ENCODE measurements around the gene RBL1. TPM values are rescaled to one million over a fixed set of nuclear protein-coding genes. Genes with fewer than 3 reads are reported as not detected.

Gene RBL1
- total RNA-seq, 1 donor from 2014 or later = 4.9 TPM

- Mint-ChIP-seq H3K27ac (ENCODE audit: unreplicated experiment) (peak overlapping the region; percentile 97), H3K9me3 (ENCODE audit: unreplicated experiment) (peaks cover 5% of the 10 kb centered on the region), H3K36me3 (ENCODE audit: unreplicated experiment) (no peaks in the 10 kb centered on the region), H3K27me3 (ENCODE audit: unreplicated experiment) (no peaks in the 10 kb centered on the region), H3K4me1 (ENCODE audit: low read depth, unreplicated experiment) (peaks cover 1% of the 10 kb centered on the region), H3K4me3 (ENCODE audit: unreplicated experiment) (peak overlapping the region; percentile 99)
- no peak for DNase-seq
- no peak for TF ChIP-seq CTCF (IDR thresholded peaks at IDR 0.05; ENCODE audit: partially characterized antibody, unreplicated experiment)
Measured at GRCh38 chr20:37096415-37097041, 731 bp upstream of the RBL1 start.

GRCh38 chr20:37095108-37095598, 644 bp downstream of the RBL1 start:
- no peak for TF ChIP-seq CTCF (IDR thresholded peaks at IDR 0.05; ENCODE audit: partially characterized antibody, unreplicated experiment)
- no peak for DNase-seq
- no peaks in the 10 kb centered on the region for H3K27me3 Mint-ChIP-seq (ENCODE audit: unreplicated experiment)
- H3K4me1 Mint-ChIP-seq (ENCODE audit: low read depth, unreplicated experiment) = peaks cover 1% of the 10 kb centered on the region
- peak overlapping the region; percentile 21 for H3K27ac Mint-ChIP-seq (ENCODE audit: unreplicated experiment)
- H3K9me3 Mint-ChIP-seq (ENCODE audit: unreplicated experiment) = peaks cover 3% of the 10 kb centered on the region
- H3K36me3 Mint-ChIP-seq (ENCODE audit: unreplicated experiment) = no peaks in the 10 kb centered on the region
- peak overlapping the region; percentile 88 for H3K4me3 Mint-ChIP-seq (ENCODE audit: unreplicated experiment)

GRCh38 chr20:37090407-37090806, 5.4 kb downstream of the RBL1 start:
- no peak for TF ChIP-seq CTCF (IDR thresholded peaks at IDR 0.05; ENCODE audit: partially characterized antibody, unreplicated experiment)
- no peak for DNase-seq
- H3K27ac Mint-ChIP-seq (ENCODE audit: unreplicated experiment) = no peak overlapping the region
- peaks cover 1% of the 10 kb centered on the region for H3K4me1 Mint-ChIP-seq (ENCODE audit: low read depth, unreplicated experiment)
- H3K9me3 Mint-ChIP-seq (ENCODE audit: unreplicated experiment) = no peaks in the 10 kb centered on the region
- peaks cover 1% of the 10 kb centered on the region for H3K27me3 Mint-ChIP-seq (ENCODE audit: unreplicated experiment)
- no peak overlapping the region for H3K4me3 Mint-ChIP-seq (ENCODE audit: unreplicated experiment)
- no peaks in the 10 kb centered on the region for H3K36me3 Mint-ChIP-seq (ENCODE audit: unreplicated experiment)

GRCh38 chr20:37081717-37082289, 14.0 kb downstream of the RBL1 start:
- H3K27ac Mint-ChIP-seq (ENCODE audit: unreplicated experiment) = no peak overlapping the region
- H3K4me1 Mint-ChIP-seq (ENCODE audit: low read depth, unreplicated experiment) = no peaks in the 10 kb centered on the region
- H3K9me3 Mint-ChIP-seq (ENCODE audit: unreplicated experiment) = peaks cover 1% of the 10 kb centered on the region
- peak; percentile 22 for DNase-seq
- no peaks in the 10 kb centered on the region for H3K27me3 Mint-ChIP-seq (ENCODE audit: unreplicated experiment)
- no peak overlapping the region for H3K4me3 Mint-ChIP-seq (ENCODE audit: unreplicated experiment)
- TF ChIP-seq CTCF (IDR thresholded peaks at IDR 0.05; ENCODE audit: partially characterized antibody, unreplicated experiment) = peak; percentile 40
- H3K36me3 Mint-ChIP-seq (ENCODE audit: unreplicated experiment) = no peaks in the 10 kb centered on the region

- Mint-ChIP-seq H3K9me3 (ENCODE audit: unreplicated experiment) (no peaks in the 10 kb centered on the region), H3K4me1 (ENCODE audit: low read depth, unreplicated experiment) (no peaks in the 10 kb centered on the region), H3K36me3 (ENCODE audit: unreplicated experiment) (no peaks in the 10 kb centered on the region), H3K27ac (ENCODE audit: unreplicated experiment) (no peak overlapping the region), H3K4me3 (ENCODE audit: unreplicated experiment) (no peak overlapping the region), H3K27me3 (ENCODE audit: unreplicated experiment) (no peaks in the 10 kb centered on the region)
- DNase-seq = no peak
- TF ChIP-seq CTCF (IDR thresholded peaks at IDR 0.05; ENCODE audit: partially characterized antibody, unreplicated experiment) = no peak
Measured at GRCh38 chr20:37077009-37077408, 18.8 kb downstream of the RBL1 start.

All from glutamatergic neuron (in vitro differentiated cells).